Stimulated activated CD4-positive, alpha-beta T cell treated with anti-CD3 and anti-CD28 coated beads, Interleukin-12 subunit alpha, Interleukin-12 subunit beta, amount 100 ng/mL, for 4 hours (primary cell): Measurements from ENCODE around the gene BLCAP.
A peak's percentile ranks its signal among the peaks of the same experiment; 100 is the strongest.
"Not testable (repeated sequence)": the region's sequence is repeated elsewhere in the genome, so short reads cannot be mapped to it uniquely, and the experiment has no call there.

Experiments used
- DNase-seq: peaks from one replicate; pipeline ENCODE4 v3.0.0-alpha.2; 2020

The BLCAP gene

GRCh38 chr20:37527638-37528445, at the start of gene BLCAP:
Gene BLCAP (minus strand): TSS chr20:37527876. CDS start chr20:37519174, 8,702 bp downstream.
- DNase-seq = peak; percentile 90

- DNase-seq = not testable (repeated sequence)
Measured at GRCh38 chr20:37577436-37577835, 49.8 kb upstream of the BLCAP start.

GRCh38 chr20:37576911-37577310, 49.2 kb upstream of the BLCAP start:
- no peak for DNase-seq

- DNase-seq = no peak
Measured at GRCh38 chr20:37575884-37576283, 48.2 kb upstream of the BLCAP start.

- no peak for DNase-seq
Measured at GRCh38 chr20:37574199-37574890, 46.7 kb upstream of the BLCAP start.

GRCh38 chr20:37573626-37574198, 46.0 kb upstream of the BLCAP start:
- DNase-seq = no peak

- DNase-seq = no peak
Measured at GRCh38 chr20:37571033-37571432, 43.4 kb upstream of the BLCAP start.

GRCh38 chr20:37570419-37570818, 42.7 kb upstream of the BLCAP start:
- no peak for DNase-seq

GRCh38 chr20:37567671-37568588, 40.3 kb upstream of the BLCAP start:
- DNase-seq = no peak

- no peak for DNase-seq
Measured at GRCh38 chr20:37567331-37567665, 39.6 kb upstream of the BLCAP start.

- DNase-seq = no peak
Measured at GRCh38 chr20:37566590-37567330, 39.1 kb upstream of the BLCAP start.

- DNase-seq = no peak
Measured at GRCh38 chr20:37565134-37565811, 37.6 kb upstream of the BLCAP start.

GRCh38 chr20:37564388-37565133, 36.9 kb upstream of the BLCAP start:
- DNase-seq = peak; percentile 46

GRCh38 chr20:37564016-37564387, 36.3 kb upstream of the BLCAP start:
- DNase-seq = no peak

- DNase-seq = no peak
Measured at GRCh38 chr20:37562695-37563480, 35.2 kb upstream of the BLCAP start.

GRCh38 chr20:37560629-37561028, 33.0 kb upstream of the BLCAP start:
- no peak for DNase-seq

- DNase-seq = no peak
Measured at GRCh38 chr20:37559312-37560027, 31.8 kb upstream of the BLCAP start.

GRCh38 chr20:37558779-37559178, 31.1 kb upstream of the BLCAP start:
- no peak for DNase-seq

- no peak for DNase-seq
Measured at GRCh38 chr20:37558306-37558705, 30.6 kb upstream of the BLCAP start.
